Upper lobe of right lung (tissue), 1 donor: Measurements from ENCODE around the gene ADAM23. TPM values are rescaled to one million over a fixed set of nuclear protein-coding genes. Genes with fewer than 3 reads are reported as not detected.

ENCODE experiments used
- ATAC-seq: fragments of 200-7000 bp; cut with Tn5 transposase; one replicate; pipeline ENCODE4 v1.9.1; 2020; ENCODE audit warnings: mild to moderate bottlenecking, moderate library complexity
- DNase-seq: peaks from one replicate; pipeline ENCODE4 v3.0.0-alpha.2; 2020
- H3K27ac ChIP-seq: fragments of 200-600 bp; one replicate; pipeline ENCODE4 v1.8.0; 2022
- H3K27me3 ChIP-seq: fragments of 200-600 bp; one replicate; pipeline ENCODE4 v1.8.0; 2022; ENCODE audit warnings: mild to moderate bottlenecking
- H3K36me3 ChIP-seq: fragments of 200-600 bp; one replicate; pipeline ENCODE4 v1.8.0; 2022
- H3K4me1 ChIP-seq: fragments of 200-600 bp; one replicate; pipeline ENCODE4 v1.8.0; 2022
- H3K4me3 ChIP-seq: fragments of 200-600 bp; one replicate; pipeline ENCODE4 v1.8.0; 2022; ENCODE audit warnings: mild to moderate bottlenecking
- H3K9me3 ChIP-seq: fragments of 200-600 bp; one replicate; pipeline ENCODE4 v1.8.0; 2022
- intact Hi-C: fragments of 100-400 bp; cut with DNase I; formaldehyde crosslinking; loops from one replicate; pipeline ENCODE4 v1.11.0; 2022
- total RNA-seq: library from RNA; stranded (reverse); fragmentation: NEBNext Ultra II Directional; extraction: Animal tissue kit (Norgen Biotek cat#: 25700); gene quantifications from one replicate; pipeline ENCODE4 v1.2.1, GENCODE V29; 2021
- TF ChIP-seq, protein P1 (sequence below): fragments of 200-600 bp; IDR thresholded peaks from one replicate; pipeline ENCODE4 v1.8.0; 2022; ENCODE audit warnings: antibody characterized with exemption
- donor health status: DM: no; HTN: yes; CAD: no; lungs with severe emphysema.

Gene ADAM23
- total RNA-seq, 1 donor from 2014 or later, result 2.5 TPM

DNA sequence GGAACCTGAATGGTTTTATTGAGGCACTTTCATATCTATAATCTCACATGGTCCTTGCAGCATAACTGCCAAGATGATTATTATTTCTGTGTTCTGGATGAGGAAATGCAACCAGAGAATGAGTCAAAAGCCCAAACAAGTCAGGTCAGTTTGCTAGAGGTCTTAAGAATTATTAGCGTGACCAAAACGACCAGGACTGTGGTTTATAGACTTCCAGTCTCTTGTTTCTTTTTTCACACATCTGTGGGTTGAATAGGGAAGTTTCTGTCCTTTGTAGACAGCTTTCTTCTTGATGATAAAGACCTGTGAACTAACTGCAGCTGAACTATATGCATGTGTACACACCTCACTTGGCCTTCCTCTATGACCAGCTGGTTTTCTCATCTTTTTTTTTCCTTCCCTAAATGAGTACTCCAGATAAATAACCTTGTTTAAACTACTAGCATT, 13.9 kb downstream of the ADAM23 start:
- H3K4me1 ChIP-seq, result no peaks in the 10 kb centered on the region
- TF ChIP-seq, protein P1, sequence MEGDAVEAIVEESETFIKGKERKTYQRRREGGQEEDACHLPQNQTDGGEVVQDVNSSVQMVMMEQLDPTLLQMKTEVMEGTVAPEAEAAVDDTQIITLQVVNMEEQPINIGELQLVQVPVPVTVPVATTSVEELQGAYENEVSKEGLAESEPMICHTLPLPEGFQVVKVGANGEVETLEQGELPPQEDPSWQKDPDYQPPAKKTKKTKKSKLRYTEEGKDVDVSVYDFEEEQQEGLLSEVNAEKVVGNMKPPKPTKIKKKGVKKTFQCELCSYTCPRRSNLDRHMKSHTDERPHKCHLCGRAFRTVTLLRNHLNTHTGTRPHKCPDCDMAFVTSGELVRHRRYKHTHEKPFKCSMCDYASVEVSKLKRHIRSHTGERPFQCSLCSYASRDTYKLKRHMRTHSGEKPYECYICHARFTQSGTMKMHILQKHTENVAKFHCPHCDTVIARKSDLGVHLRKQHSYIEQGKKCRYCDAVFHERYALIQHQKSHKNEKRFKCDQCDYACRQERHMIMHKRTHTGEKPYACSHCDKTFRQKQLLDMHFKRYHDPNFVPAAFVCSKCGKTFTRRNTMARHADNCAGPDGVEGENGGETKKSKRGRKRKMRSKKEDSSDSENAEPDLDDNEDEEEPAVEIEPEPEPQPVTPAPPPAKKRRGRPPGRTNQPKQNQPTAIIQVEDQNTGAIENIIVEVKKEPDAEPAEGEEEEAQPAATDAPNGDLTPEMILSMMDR, result no peak
- no peak for ATAC-seq
- no peaks in the 10 kb centered on the region for H3K9me3 ChIP-seq
- intact Hi-C loops, result no loop called here
- no peak overlapping the region for H3K4me3 ChIP-seq
- H3K27ac ChIP-seq, result no peak overlapping the region
- no peaks in the 10 kb centered on the region for H3K36me3 ChIP-seq
- H3K27me3 ChIP-seq, result no peaks in the 10 kb centered on the region
- DNase-seq, result no peak

DNA sequence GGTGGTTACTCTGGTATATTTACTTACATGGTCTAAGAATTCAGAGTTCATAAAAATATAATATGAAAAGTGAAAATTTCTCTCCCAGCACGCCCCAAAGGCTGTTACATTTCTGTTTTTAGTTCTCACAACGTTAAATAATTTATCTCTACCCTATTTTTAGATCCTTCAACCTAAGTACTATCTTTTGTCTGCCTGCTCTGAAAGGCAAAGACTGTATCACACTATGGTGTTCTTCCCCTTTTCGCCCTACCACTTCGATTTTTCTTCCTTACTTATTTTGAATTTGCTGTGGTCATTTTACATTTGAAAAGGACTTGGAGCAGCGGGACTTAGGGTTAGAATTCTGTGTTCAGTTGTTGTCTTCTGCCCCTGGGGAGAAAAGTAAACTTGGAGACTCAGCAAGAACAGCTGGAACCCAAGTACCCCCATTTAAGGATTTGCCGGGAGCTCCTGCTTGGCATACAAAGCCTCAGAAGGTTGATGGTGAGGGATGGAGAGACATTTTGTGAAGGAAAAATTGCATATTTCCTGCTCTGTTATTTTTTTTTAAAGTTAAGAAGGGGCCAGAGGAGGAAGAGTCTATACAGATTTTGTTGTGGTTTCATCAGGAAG, 19.0 kb downstream of the ADAM23 start:
- ATAC-seq (no peak), DNase-seq (no peak)
- H3K36me3 ChIP-seq, result no peaks in the 10 kb centered on the region
- no peak overlapping the region for H3K4me3 ChIP-seq
- no peaks in the 10 kb centered on the region for H3K9me3 ChIP-seq
- intact Hi-C loops, result no loop called here
- TF ChIP-seq, protein P1, result no peak
- no peak overlapping the region for H3K27ac ChIP-seq
- no peaks in the 10 kb centered on the region for H3K4me1 ChIP-seq
- no peaks in the 10 kb centered on the region for H3K27me3 ChIP-seq

DNA sequence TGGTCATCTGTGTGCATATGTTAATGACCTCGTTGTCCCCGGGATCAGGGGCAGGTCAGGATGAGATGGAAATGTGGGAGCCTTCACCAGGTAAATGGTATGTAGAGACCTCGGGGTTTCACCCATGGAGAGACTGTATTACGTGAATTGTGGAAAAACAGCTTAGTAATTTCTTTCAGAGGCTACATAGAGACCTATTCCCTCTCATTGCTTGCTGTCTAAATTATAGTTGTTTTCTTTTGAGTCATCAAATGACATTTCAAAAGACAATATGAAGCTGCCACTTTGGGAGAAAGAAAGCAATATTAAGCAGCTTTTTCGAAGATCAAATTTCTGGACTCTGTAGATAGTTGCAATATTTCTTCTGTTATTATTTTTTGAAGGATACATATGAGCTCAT, 20.4 kb downstream of the ADAM23 start:
- Histone ChIP-seq H3K4me3 (no peak overlapping the region), H3K27ac (no peak overlapping the region), H3K4me1 (no peaks in the 10 kb centered on the region), H3K36me3 (no peaks in the 10 kb centered on the region), H3K27me3 (no peaks in the 10 kb centered on the region), H3K9me3 (no peaks in the 10 kb centered on the region)
- ATAC-seq (no peak), DNase-seq (no peak)
- TF ChIP-seq, protein P1, result no peak
- intact Hi-C loops, result no loop called here

DNA sequence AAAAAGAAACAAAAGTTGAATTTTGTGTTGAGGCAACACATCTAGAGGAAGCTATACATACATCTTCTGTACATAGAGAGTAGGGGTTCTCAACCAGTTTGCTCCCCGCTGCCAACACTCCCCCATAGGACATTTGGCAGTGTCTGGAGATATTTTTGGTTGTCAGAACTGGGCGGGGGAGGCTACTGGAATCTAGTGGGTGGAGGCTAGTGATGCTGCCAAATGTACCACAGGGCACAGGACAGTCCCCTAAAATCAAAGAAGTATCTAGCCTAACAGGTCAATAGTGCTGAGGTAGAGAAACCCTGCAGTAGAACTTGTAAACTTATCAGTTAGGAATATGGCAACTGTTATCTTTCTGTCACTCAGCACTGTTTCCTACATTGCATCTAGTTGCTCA, 21.3 kb downstream of the ADAM23 start:
- intact Hi-C loops, result no loop called here
- Histone ChIP-seq H3K4me1 (no peaks in the 10 kb centered on the region), H3K27me3 (no peaks in the 10 kb centered on the region), H3K36me3 (no peaks in the 10 kb centered on the region), H3K27ac (no peak overlapping the region), H3K4me3 (no peak overlapping the region), H3K9me3 (no peaks in the 10 kb centered on the region)
- ATAC-seq, result no peak
- DNase-seq, result no peak
- TF ChIP-seq, protein P1, result no peak

DNA sequence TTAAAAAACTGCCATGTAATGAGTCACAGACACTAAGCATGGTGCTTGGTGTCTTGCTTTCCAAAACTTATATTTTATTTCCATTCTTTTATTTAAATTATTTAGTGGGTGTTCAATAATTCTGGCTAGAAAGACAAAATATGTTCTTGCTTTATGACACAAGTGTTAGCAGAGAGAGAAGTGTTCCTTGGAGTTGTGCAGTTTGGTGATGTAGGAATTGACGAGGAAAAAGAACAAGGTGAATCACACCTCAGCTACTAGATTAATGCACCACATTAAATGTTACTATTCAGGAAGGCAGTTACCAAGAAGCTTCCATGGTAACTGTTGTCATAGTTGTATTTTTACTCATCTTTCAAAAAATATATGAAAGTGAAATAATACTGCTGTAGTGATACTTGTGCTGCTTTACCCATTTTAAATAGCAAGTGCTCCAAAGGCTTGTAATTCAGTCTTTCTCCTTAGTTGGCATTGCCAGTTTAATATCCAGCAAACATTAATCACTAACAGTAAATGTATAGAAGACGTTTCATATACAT, 28.3 kb downstream of the ADAM23 start:
- ATAC-seq (no peak), DNase-seq (no peak)
- Histone ChIP-seq H3K4me3 (no peak overlapping the region), H3K27ac (no peak overlapping the region), H3K27me3 (no peaks in the 10 kb centered on the region), H3K36me3 (no peaks in the 10 kb centered on the region), H3K9me3 (no peaks in the 10 kb centered on the region), H3K4me1 (no peaks in the 10 kb centered on the region)
- TF ChIP-seq, protein P1, result no peak
- intact Hi-C loops, result no loop called here

DNA sequence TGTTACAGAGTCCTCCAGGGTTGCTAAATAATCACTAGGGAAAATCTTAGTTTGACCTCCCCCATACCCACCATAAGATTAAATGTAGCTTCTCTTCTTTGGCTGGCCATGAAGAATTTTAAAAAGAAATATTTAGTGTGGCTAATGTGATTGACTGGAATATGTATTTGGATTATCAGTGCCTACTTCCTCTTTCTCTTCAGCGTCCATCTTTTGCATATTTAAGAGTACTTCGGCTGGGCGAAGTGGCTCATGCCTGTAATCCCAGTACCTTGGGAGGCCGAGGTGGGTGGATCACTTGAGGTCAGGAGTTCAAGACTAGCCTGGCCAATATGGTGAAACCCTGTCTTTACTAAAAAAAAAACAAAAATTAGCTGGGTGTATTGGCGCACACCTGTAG, 28.8 kb downstream of the ADAM23 start:
- intact Hi-C loops, result no loop called here
- Histone ChIP-seq H3K27me3 (no peaks in the 10 kb centered on the region), H3K36me3 (no peaks in the 10 kb centered on the region), H3K4me1 (no peaks in the 10 kb centered on the region), H3K27ac (no peak overlapping the region), H3K4me3 (no peak overlapping the region), H3K9me3 (no peaks in the 10 kb centered on the region)
- no peak for DNase-seq
- TF ChIP-seq, protein P1, result no peak
- no peak for ATAC-seq
